WTC11 (cell line): ENCODE data around the gene RPS29. TPM values are rescaled to one million over a fixed set of nuclear protein-coding genes. Genes with fewer than 3 reads are reported as not detected.

Source experiments
- ATAC-seq: fragments of 200-7000 bp; cut with Tn5 transposase; 2 replicates; pipeline ENCODE4 v1.10.0; 2021; ENCODE audit warnings: mild to moderate bottlenecking, moderate library complexity
- CTCF ChIA-PET: fragments of 300-600 bp; sonication (Branson Sonifier 250); formaldehyde crosslinking; loops from one replicate; lab custom pipeline; 2021; ENCODE audit warnings: antibody characterized with exemption; lab: Charles Lee
- POLR2A ChIA-PET: fragments of 350-600 bp; sonication (Branson Sonifier 250); formaldehyde crosslinking; loops from one replicate; lab custom pipeline; 2021; ENCODE audit warnings: antibody characterized with exemption; lab: Charles Lee
- DNase-seq: peaks from one replicate; pipeline ENCODE4 v3.0.0; 2021; ENCODE audit warnings: low spot score
- H3K27ac Mint-ChIP-seq: 2 replicates; pipeline ENCODE4 v1.8.0; 2021; ENCODE audit warnings: mixed read lengths
- H3K27me3 Mint-ChIP-seq: 2 replicates; pipeline ENCODE4 v1.8.0; 2021; ENCODE audit warnings: low read depth, mild to moderate bottlenecking, moderate library complexity, mixed read lengths
- H3K36me3 Mint-ChIP-seq: 2 replicates; pipeline ENCODE4 v1.8.0; 2021; ENCODE audit warnings: mixed read lengths
- H3K4me1 Mint-ChIP-seq: 2 replicates; pipeline ENCODE4 v1.8.0; 2022; ENCODE audit warnings: mixed read lengths
- H3K4me3 Mint-ChIP-seq: 2 replicates; pipeline ENCODE4 v1.8.0; 2021; ENCODE audit warnings: mild to moderate bottlenecking, moderate library complexity, mixed read lengths
- H3K9me3 Mint-ChIP-seq: 2 replicates; pipeline ENCODE4 v1.8.0; 2021; ENCODE audit warnings: mixed read lengths
- EMX1 ChIP-seq: fragments of 250-450 bp; sonication (Bioruptor Pico); IDR thresholded peaks from 2 replicates; pipeline ENCODE4 v1.8.0; 2021; ENCODE audit warnings: mild to moderate bottlenecking
- FOXJ3 ChIP-seq: sonication (generic); formaldehyde crosslinking; IDR thresholded peaks from 2 replicates; pipeline ENCODE4 v1.9.0; 2021; ENCODE audit warnings: missing genetic modification reagents, mild to moderate bottlenecking, borderline replicate concordance
- FOXK1 ChIP-seq: sonication (generic); formaldehyde crosslinking; IDR thresholded peaks from 2 replicates; pipeline ENCODE4 v1.8.0; 2022; ENCODE audit warnings: mild to moderate bottlenecking, moderate library complexity, missing genetic modification reagents
- JAZF1 ChIP-seq: fragments of 250-450 bp; sonication (Bioruptor Pico); IDR thresholded peaks from 2 replicates; pipeline ENCODE4 v1.9.0; 2021; ENCODE audit warnings: moderate library complexity, mild to moderate bottlenecking, inconsistent platforms
- JUN ChIP-seq: sonication (generic); formaldehyde crosslinking; IDR thresholded peaks from 2 replicates; pipeline ENCODE4 v1.8.0; 2023; ENCODE audit warnings: mild to moderate bottlenecking, missing genetic modification reagents
- TCF7 ChIP-seq: sonication (generic); formaldehyde crosslinking; IDR thresholded peaks from 2 replicates; pipeline ENCODE4 v1.8.0; 2022; ENCODE audit warnings: mild to moderate bottlenecking, low read depth, missing genetic modification reagents, moderate library complexity
- TEAD4 ChIP-seq: sonication (generic); formaldehyde crosslinking; IDR thresholded peaks from 2 replicates; pipeline ENCODE4 v1.8.0; 2022; ENCODE audit warnings: mild to moderate bottlenecking, missing genetic modification reagents
- ZNF219 ChIP-seq: sonication (generic); formaldehyde crosslinking; IDR thresholded peaks from 2 replicates; pipeline ENCODE4 v1.8.0; 2023; ENCODE audit warnings: missing genetic modification reagents, mild to moderate bottlenecking, borderline replicate concordance
- ZNF317 ChIP-seq: sonication (generic); formaldehyde crosslinking; IDR thresholded peaks from 2 replicates; pipeline ENCODE4 v1.8.1; 2023; ENCODE audit warnings: low read depth, mild to moderate bottlenecking, moderate library complexity, missing genetic modification reagents, borderline replicate concordance
- ZNF416 ChIP-seq: fragments of 250-450 bp; sonication (Bioruptor Pico); IDR thresholded peaks from 2 replicates; pipeline ENCODE4 v1.9.0; 2021; ENCODE audit warnings: mild to moderate bottlenecking, inconsistent platforms
- ZNF671 ChIP-seq: fragments of 250-450 bp; sonication (Bioruptor Pico); IDR thresholded peaks from 2 replicates; pipeline ENCODE4 v1.8.0; 2021; ENCODE audit warnings: mild to moderate bottlenecking
- total RNA-seq: library from RNA; stranded (reverse); gene quantifications from 3 replicates; pipeline ENCODE4 v1.2.3, GENCODE V29; 2021
- TF ChIP-seq, protein P1 (sequence below): fragments of 250-450 bp; sonication (Bioruptor Pico); IDR thresholded peaks from 2 replicates; pipeline ENCODE4 v1.9.0; 2021; ENCODE audit warnings: mild to moderate bottlenecking, borderline replicate concordance
- TF ChIP-seq, protein P2 (sequence below): sonication (generic); formaldehyde crosslinking; IDR thresholded peaks from 2 replicates; pipeline ENCODE4 v1.8.1; 2022; ENCODE audit warnings: low read depth, missing genetic modification reagents, borderline replicate concordance
- TF ChIP-seq, protein P3 (sequence below): sonication (generic); formaldehyde crosslinking; IDR thresholded peaks from 2 replicates; pipeline ENCODE4 v1.8.1; 2023; ENCODE audit warnings: mild to moderate bottlenecking, missing genetic modification reagents, borderline replicate concordance
- TF ChIP-seq, protein P4 (sequence below): fragments of 250-450 bp; sonication (Bioruptor Pico); IDR thresholded peaks from 2 replicates; pipeline ENCODE4 v2.1.2; 2022; ENCODE audit warnings: mild to moderate bottlenecking, moderate library complexity
- TF ChIP-seq, protein P5 (sequence below): fragments of 250-450 bp; sonication (Bioruptor Pico); IDR thresholded peaks from 2 replicates; pipeline ENCODE4 v1.9.0; 2021; ENCODE audit warnings: mild to moderate bottlenecking

RPS29 gene
- total RNA-seq, 1 experiment from 2014 or later: 2,168 TPM

DNA sequence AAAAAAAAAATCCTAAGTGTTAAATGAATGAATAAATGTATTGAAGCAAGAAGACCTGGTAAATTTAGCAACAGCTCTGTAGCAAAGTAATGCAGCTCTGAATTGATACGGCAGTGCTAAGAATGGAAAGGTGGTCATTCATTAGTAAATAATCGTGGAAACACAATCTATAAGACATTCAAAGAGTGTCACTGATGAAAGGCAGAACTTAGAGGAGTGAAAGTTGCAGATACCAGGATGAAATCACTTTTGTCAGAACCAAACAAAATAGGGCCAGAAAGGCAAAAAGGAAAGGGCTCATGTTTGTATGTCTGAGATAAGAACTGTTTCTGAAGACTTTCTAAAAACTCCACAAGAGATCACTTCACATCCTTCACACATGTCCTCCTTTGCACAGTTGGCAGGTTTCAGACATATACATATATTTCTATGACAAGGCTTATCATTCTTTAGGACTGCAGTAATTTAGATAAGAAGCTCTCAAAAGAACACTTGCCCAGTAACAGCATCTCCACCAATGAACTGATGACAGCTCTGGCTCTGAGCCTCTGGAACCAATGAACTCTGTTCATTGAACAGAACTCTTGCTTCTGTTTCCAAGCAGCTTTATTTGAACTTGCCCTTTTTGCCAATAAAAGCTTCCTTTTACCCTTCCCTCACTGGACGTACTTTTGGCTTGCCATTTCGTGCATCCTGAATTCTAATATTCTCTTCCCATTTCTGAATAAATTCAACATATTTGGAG is 8.3 kb upstream of the RPS29 start:
- Mint-ChIP-seq H3K36me3 (no peaks in the 10 kb centered on the region), H3K27ac (no peak overlapping the region), H3K4me3 (no peak overlapping the region), H3K27me3 (peaks cover 6% of the 10 kb centered on the region)
- POLR2A ChIA-PET: interaction anchor here (1.0 to 1.1 kb wide), 2 partner anchors 8 to 26 kb away, joined by 4 to 5 read pairs; partner anchors contain the start of genes MGAT2 and RPL36AL
- DNase-seq: no peak
- TF ChIP-seq ZNF671 (CRISPR knock-in tag) (no peak), TCF7 (CRISPR knock-in tag) (no peak), EMX1 (CRISPR knock-in tag) (no peak)
- TF ChIP-seq, protein P1, sequence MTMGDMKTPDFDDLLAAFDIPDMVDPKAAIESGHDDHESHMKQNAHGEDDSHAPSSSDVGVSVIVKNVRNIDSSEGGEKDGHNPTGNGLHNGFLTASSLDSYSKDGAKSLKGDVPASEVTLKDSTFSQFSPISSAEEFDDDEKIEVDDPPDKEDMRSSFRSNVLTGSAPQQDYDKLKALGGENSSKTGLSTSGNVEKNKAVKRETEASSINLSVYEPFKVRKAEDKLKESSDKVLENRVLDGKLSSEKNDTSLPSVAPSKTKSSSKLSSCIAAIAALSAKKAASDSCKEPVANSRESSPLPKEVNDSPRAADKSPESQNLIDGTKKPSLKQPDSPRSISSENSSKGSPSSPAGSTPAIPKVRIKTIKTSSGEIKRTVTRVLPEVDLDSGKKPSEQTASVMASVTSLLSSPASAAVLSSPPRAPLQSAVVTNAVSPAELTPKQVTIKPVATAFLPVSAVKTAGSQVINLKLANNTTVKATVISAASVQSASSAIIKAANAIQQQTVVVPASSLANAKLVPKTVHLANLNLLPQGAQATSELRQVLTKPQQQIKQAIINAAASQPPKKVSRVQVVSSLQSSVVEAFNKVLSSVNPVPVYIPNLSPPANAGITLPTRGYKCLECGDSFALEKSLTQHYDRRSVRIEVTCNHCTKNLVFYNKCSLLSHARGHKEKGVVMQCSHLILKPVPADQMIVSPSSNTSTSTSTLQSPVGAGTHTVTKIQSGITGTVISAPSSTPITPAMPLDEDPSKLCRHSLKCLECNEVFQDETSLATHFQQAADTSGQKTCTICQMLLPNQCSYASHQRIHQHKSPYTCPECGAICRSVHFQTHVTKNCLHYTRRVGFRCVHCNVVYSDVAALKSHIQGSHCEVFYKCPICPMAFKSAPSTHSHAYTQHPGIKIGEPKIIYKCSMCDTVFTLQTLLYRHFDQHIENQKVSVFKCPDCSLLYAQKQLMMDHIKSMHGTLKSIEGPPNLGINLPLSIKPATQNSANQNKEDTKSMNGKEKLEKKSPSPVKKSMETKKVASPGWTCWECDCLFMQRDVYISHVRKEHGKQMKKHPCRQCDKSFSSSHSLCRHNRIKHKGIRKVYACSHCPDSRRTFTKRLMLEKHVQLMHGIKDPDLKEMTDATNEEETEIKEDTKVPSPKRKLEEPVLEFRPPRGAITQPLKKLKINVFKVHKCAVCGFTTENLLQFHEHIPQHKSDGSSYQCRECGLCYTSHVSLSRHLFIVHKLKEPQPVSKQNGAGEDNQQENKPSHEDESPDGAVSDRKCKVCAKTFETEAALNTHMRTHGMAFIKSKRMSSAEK (CRISPR knock-in tag): no peak
- TF ChIP-seq, protein P2, sequence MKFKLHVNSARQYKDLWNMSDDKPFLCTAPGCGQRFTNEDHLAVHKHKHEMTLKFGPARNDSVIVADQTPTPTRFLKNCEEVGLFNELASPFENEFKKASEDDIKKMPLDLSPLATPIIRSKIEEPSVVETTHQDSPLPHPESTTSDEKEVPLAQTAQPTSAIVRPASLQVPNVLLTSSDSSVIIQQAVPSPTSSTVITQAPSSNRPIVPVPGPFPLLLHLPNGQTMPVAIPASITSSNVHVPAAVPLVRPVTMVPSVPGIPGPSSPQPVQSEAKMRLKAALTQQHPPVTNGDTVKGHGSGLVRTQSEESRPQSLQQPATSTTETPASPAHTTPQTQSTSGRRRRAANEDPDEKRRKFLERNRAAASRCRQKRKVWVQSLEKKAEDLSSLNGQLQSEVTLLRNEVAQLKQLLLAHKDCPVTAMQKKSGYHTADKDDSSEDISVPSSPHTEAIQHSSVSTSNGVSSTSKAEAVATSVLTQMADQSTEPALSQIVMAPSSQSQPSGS (CRISPR knock-in tag): no peak
- TF ChIP-seq, all 79 proteins: peak for 0
- CTCF ChIA-PET: interaction anchor here (5.5 kb wide), 1 partner anchor 8 kb away, joined by 43 read pairs; the partner anchor contains the start of gene RPS29
- H3K9me3 Mint-ChIP-seq: no peaks in the 10 kb centered on the region
- ATAC-seq: no peak
- H3K4me1 Mint-ChIP-seq: peaks cover 3% of the 10 kb centered on the region; the same call in 1 of the 2 replicates

DNA sequence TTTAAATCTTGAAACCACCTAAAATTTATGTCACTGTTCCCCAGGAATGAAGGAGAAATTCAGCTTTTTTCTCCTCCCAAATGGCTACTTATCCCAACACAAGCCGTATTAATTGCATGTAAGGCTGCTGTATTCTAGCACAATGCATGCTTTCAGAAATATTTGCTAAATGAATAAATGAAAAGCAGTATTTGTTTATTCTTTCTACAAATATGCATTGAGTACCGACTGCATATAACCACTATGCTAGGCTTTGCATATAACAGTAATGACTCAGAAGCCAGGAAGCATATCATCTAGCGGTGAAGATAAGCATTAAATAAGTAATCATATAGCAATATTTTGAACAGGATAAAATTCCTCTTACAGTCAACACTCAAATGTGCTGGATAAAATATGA is 6.8 kb upstream of the RPS29 start:
- Mint-ChIP-seq H3K4me3 (no peak overlapping the region), H3K27ac (no peak overlapping the region), H3K9me3 (no peaks in the 10 kb centered on the region), H3K27me3 (peaks cover 6% of the 10 kb centered on the region), H3K36me3 (no peaks in the 10 kb centered on the region), H3K4me1 (peaks cover 3% of the 10 kb centered on the region; the same call in 1 of the 2 replicates)
- ATAC-seq (no peak), DNase-seq (no peak)
- CTCF ChIA-PET: no interaction called here
- TF ChIP-seq FOXJ3 (CRISPR knock-in tag) (no peak), ZNF219 (CRISPR knock-in tag) (no peak), ZNF416 (CRISPR knock-in tag) (no peak), JUN (CRISPR knock-in tag) (no peak)
- TF ChIP-seq, protein P3, sequence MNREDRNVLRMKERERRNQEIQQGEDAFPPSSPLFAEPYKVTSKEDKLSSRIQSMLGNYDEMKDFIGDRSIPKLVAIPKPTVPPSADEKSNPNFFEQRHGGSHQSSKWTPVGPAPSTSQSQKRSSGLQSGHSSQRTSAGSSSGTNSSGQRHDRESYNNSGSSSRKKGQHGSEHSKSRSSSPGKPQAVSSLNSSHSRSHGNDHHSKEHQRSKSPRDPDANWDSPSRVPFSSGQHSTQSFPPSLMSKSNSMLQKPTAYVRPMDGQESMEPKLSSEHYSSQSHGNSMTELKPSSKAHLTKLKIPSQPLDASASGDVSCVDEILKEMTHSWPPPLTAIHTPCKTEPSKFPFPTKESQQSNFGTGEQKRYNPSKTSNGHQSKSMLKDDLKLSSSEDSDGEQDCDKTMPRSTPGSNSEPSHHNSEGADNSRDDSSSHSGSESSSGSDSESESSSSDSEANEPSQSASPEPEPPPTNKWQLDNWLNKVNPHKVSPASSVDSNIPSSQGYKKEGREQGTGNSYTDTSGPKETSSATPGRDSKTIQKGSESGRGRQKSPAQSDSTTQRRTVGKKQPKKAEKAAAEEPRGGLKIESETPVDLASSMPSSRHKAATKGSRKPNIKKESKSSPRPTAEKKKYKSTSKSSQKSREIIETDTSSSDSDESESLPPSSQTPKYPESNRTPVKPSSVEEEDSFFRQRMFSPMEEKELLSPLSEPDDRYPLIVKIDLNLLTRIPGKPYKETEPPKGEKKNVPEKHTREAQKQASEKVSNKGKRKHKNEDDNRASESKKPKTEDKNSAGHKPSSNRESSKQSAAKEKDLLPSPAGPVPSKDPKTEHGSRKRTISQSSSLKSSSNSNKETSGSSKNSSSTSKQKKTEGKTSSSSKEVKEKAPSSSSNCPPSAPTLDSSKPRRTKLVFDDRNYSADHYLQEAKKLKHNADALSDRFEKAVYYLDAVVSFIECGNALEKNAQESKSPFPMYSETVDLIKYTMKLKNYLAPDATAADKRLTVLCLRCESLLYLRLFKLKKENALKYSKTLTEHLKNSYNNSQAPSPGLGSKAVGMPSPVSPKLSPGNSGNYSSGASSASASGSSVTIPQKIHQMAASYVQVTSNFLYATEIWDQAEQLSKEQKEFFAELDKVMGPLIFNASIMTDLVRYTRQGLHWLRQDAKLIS: no peak
- POLR2A ChIA-PET: no interaction called here

DNA sequence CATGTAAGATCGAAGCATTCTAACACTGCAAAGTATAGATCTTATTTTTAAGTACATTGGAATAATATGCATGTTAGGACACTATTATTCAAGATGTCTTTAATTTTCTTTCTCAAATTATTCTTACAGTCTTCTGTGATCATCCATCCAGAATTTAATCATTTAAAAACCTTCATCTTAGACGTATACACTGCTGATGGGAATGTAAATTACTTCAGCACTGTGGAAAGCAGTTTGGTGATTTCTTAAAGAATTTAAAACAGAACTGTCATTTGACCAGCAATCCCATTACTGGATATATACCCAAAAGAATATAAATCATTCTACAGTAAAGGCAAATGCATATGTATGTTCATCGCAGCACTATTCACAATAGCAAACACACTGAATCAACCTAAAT is 3.2 kb upstream of the RPS29 start:
- no peak for ATAC-seq
- peaks cover 18% of the 10 kb centered on the region for H3K36me3 Mint-ChIP-seq
- no peaks in the 10 kb centered on the region for H3K9me3 Mint-ChIP-seq
- H3K4me1 Mint-ChIP-seq: peaks cover 3% of the 10 kb centered on the region
- no peak overlapping the region for H3K27ac Mint-ChIP-seq
- no peak overlapping the region for H3K4me3 Mint-ChIP-seq
- ChIA-PET POLR2A (interaction anchor here (0.7 kb wide), 1 partner anchor 31 kb away, joined by 4 read pairs; the partner anchor contains the start of genes MGAT2 and RPL36AL), CTCF (interaction anchor here (0.6 kb wide), 1 partner anchor 517 kb away, joined by 6 read pairs; no protein-coding TSS in a partner anchor)
- H3K27me3 Mint-ChIP-seq: peaks cover 8% of the 10 kb centered on the region; the same call in 1 of the 2 replicates
- no peak for DNase-seq
- TF ChIP-seq ZNF317 (CRISPR knock-in tag) (no peak), FOXK1 (CRISPR knock-in tag) (no peak), TEAD4 (CRISPR knock-in tag) (no peak), JAZF1 (CRISPR knock-in tag) (no peak)
- TF ChIP-seq, protein P4, sequence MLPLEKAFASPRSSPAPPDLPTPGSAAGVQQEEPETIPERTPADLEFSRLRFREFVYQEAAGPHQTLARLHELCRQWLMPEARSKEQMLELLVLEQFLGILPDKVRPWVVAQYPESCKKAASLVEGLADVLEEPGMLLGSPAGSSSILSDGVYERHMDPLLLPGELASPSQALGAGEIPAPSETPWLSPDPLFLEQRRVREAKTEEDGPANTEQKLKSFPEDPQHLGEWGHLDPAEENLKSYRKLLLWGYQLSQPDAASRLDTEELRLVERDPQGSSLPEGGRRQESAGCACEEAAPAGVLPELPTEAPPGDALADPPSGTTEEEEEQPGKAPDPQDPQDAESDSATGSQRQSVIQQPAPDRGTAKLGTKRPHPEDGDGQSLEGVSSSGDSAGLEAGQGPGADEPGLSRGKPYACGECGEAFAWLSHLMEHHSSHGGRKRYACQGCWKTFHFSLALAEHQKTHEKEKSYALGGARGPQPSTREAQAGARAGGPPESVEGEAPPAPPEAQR (CRISPR knock-in tag): no peak
- TF ChIP-seq, protein P5, sequence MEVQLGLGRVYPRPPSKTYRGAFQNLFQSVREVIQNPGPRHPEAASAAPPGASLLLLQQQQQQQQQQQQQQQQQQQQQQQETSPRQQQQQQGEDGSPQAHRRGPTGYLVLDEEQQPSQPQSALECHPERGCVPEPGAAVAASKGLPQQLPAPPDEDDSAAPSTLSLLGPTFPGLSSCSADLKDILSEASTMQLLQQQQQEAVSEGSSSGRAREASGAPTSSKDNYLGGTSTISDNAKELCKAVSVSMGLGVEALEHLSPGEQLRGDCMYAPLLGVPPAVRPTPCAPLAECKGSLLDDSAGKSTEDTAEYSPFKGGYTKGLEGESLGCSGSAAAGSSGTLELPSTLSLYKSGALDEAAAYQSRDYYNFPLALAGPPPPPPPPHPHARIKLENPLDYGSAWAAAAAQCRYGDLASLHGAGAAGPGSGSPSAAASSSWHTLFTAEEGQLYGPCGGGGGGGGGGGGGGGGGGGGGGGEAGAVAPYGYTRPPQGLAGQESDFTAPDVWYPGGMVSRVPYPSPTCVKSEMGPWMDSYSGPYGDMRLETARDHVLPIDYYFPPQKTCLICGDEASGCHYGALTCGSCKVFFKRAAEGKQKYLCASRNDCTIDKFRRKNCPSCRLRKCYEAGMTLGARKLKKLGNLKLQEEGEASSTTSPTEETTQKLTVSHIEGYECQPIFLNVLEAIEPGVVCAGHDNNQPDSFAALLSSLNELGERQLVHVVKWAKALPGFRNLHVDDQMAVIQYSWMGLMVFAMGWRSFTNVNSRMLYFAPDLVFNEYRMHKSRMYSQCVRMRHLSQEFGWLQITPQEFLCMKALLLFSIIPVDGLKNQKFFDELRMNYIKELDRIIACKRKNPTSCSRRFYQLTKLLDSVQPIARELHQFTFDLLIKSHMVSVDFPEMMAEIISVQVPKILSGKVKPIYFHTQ (CRISPR knock-in tag): no peak
